ENCODE measurements around the gene CDC20B.

Gene CDC20B, protein sequence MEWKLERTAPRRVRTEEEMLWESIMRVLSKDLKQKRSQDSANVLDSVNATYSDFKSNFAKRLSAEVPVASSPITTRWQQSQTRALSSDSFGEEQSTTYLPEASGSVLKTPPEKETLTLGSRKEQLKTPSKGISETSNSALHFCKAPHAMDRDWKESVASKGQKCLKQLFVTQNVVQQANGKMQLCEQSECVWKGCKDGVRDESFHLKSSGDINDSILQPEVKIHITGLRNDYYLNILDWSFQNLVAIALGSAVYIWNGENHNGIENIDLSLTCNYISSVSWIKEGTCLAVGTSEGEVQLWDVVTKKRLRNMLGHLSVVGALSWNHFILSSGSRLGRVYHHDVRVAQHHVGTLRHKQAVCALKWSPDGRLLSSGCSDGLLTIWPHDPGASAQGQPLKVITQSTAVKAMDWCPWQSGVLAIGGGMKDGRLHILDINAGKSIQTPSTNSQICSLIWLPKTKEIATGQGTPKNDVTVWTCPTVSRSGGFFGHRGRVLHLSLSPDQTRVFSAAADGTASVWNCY

DNA sequence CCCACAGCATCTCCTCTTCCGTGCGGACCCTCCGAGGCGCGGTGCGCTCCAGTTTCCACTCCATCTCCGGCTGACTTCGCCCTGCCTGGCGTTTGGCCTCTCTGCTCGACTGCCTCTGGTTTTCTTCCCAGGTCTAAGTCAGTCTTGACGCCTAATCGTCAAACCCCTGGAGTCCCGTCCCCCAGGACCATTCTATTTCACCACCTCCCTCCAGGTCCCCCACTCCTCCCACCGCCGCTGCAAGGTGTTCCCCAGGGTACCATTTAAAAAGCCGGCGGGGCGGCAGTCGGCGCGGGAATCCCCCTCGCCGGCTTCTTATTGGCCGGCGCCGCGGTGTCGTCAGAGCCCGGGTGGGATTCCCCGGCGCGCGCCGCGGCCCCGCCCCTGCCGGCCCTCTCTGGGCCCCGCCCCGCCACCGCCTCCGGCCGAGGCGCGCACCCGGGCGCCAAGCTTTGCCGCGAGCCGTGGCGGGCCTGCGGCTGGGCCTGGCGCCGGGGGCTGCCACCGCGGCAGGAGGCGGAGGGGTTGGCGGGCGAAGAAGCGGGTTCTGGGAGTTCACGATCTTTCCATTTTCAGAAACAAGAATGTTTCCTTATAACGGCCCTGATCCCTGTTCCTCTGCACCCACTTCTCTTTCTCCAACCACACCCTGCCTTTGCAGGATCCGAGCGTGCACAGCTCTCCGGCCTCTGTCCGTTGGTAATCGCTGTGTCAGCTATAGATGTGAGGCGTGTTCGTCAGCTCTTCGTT lies at the start of gene CDC20B:
CDC20B (minus strand) TSS at position 241 of the 750 bp plus-strand sequence; CDS start at position 64, 177 bp downstream.
- no peak within 1 kb of the TSS for H3K27ac ChIP-seq (ENCODE audit: low read depth, low read length)
- H3K9ac ChIP-seq (ENCODE audit: low read length in 5 of 5): peak within 1 kb of the TSS in 2 of 5 donors; percentile 55 to 59
- H3K36me3 ChIP-seq (ENCODE audit: control insufficient read depth in 5 of 5, insufficient read depth in 5 of 5, low read length in 5 of 5): no peaks in the 10 kb centered on the region
- peak within 1 kb of the TSS; percentile 67 to 79 (median 73) for H3K4me3 ChIP-seq (ENCODE audit: low read depth in 1 of 5, low read length in 5 of 5)
- H3K9me3 ChIP-seq (ENCODE audit: control insufficient read depth in 5 of 5, low read length in 5 of 5): no peaks in the 10 kb centered on the region
- H3K27me3 ChIP-seq (ENCODE audit: control insufficient read depth in 5 of 5, insufficient read depth in 4 of 5, low read length in 5 of 5): peaks cover 29 to 38% (median 34%) of the 10 kb centered on the region in 5 donors
- H3K4me1 ChIP-seq (ENCODE audit: control insufficient read depth in 5 of 5, insufficient read depth in 5 of 5, low read length in 5 of 5): peaks cover 6 to 34% (median 28%) of the 10 kb centered on the region in 5 donors

DNA sequence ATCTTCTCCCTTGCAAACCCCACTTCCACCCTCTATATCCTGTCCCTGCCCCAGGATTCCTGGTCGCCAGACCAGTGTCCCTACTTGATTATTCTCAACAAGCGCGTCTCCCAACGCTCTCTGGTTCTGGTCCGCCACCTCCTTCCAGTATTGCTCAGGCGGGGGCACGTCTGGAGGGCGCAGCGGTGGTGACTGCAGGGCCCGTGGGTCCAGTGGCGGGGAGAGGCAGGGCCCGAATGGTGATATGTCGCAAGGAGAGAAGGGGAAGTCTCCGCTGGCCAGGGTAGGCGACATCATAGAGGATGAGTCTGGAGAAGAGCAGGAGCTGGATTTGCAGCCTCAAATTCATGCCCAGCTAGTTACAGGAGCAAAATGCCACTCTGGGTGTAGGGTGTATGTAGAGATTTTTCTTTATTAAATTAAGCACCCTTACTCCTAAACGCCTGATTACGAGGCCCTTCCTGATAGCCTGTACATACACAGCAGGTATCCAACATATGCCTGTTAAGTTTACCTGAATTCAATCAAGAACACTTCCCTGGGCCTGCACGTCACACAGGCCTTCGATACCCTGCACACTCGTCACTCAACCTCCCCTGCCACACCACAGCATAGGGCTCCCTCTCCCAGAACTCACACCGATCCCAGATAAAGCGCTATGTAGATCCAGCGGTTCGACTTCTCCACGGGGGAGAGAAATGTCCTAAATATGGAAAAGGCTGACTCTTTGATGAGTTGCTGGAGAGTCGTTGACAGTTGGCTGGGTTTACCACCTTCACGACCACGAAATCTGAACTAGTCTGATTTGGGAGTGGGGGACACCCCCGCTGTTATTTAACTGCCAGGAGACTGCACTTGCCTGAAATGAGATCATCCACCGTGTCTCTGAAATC lies 49.4 kb upstream of the CDC20B start:
- H3K9ac ChIP-seq (ENCODE audit: low read length in 5 of 5): no peak overlapping the region
- H3K27me3 ChIP-seq (ENCODE audit: control insufficient read depth in 5 of 5, insufficient read depth in 4 of 5, low read length in 5 of 5): peaks cover 54 to 86% (median 66%) of the 10 kb centered on the region in 5 donors
- H3K27ac ChIP-seq (ENCODE audit: low read depth, low read length): no peak overlapping the region

DNA sequence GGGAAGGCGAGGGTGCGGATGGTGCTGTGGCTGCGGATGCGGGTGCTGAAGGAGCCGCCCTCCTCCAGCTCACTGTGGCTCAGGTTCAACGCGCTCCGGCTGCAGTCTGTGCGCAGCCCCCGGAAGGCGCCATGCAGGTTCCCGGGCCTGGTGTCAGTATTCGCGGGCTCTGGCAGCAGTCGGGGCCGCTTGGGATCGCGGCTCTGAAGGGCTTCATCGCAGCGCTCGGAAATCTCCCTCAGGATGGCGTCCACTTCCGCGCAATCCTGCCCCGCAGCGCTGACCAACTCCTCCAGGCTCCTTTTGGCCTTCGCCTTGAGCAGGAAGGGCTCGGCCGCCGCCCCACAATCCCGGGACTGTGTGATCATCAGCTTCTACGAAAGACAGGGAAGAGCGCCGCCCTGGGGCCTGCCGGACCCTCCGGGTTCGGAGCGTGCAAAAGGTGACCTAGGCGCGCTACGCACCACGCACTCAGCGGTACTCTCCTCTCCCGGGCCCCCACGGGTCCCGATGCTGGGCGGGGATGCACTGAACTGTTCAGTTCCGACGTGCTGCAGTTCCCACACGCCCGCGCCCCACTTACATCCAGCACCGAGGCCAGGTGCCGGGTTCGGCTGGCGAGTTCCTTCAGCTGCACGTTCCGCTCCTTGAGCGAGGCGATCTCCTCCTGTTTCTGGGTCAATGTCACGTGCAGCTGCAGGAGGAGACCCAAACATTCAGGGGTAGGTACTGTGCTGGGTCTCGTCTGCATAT lies 47.6 kb upstream of the CDC20B start:
- Histone ChIP-seq H3K4me3 (ENCODE audit: low read depth in 1 of 5, low read length in 5 of 5) (peak overlapping the region in 4 of 5 donors; percentile 22 to 53 (median 36)), H3K9ac (ENCODE audit: low read length in 5 of 5) (no peak overlapping the region)

More for the DNA sequence above, 49.4 kb upstream of the CDC20B start:
- H3K4me3 ChIP-seq (ENCODE audit: low read depth in 1 of 5, low read length in 5 of 5): no peak overlapping the region
- H3K9me3 ChIP-seq (ENCODE audit: control insufficient read depth in 5 of 5, low read length in 5 of 5): no peaks in the 10 kb centered on the region
- H3K4me1 ChIP-seq (ENCODE audit: control insufficient read depth in 5 of 5, insufficient read depth in 5 of 5, low read length in 5 of 5): peaks cover 2 to 33% (median 30%) of the 10 kb centered on the region in 5 donors
- H3K36me3 ChIP-seq (ENCODE audit: control insufficient read depth in 5 of 5, insufficient read depth in 5 of 5, low read length in 5 of 5): no peaks in the 10 kb centered on the region

DNA sequence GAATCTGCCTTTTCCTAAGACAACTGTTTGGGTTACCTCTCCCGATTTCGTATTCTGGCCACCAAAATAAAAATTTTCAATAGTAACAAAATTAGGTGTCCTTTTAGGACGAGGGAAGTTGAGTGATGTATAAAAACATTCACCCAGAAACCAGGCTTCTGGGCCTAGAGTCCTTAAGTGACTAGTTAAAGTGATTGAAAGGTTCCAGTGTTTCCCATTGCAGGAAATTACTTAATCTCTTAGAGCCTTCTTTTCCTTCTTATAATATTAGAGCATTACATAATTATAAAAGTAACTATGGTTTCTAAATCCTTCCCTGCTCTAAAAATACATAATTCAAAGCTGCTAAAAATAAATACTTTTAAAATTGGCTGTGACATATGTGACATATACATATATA lies 46.8 kb upstream of the CDC20B start:
- H3K27ac ChIP-seq (ENCODE audit: low read depth, low read length): no peak overlapping the region
- H3K9ac ChIP-seq (ENCODE audit: low read length in 5 of 5): no peak overlapping the region
- H3K4me1 ChIP-seq (ENCODE audit: control insufficient read depth in 5 of 5, insufficient read depth in 5 of 5, low read length in 5 of 5): peaks cover 2 to 20% (median 18%) of the 10 kb centered on the region in 5 donors
- no peaks in the 10 kb centered on the region for H3K9me3 ChIP-seq (ENCODE audit: control insufficient read depth in 5 of 5, low read length in 5 of 5)
- peaks cover 44 to 62% (median 46%) of the 10 kb centered on the region in 5 donors for H3K27me3 ChIP-seq (ENCODE audit: control insufficient read depth in 5 of 5, insufficient read depth in 4 of 5, low read length in 5 of 5)
- no peaks in the 10 kb centered on the region for H3K36me3 ChIP-seq (ENCODE audit: control insufficient read depth in 5 of 5, insufficient read depth in 5 of 5, low read length in 5 of 5)
- no peak overlapping the region for H3K4me3 ChIP-seq (ENCODE audit: low read depth in 1 of 5, low read length in 5 of 5)

More for the DNA sequence above, 47.6 kb upstream of the CDC20B start:
- no peak overlapping the region for H3K27ac ChIP-seq (ENCODE audit: low read depth, low read length)
- H3K27me3 ChIP-seq (ENCODE audit: control insufficient read depth in 5 of 5, insufficient read depth in 4 of 5, low read length in 5 of 5): peaks cover 46 to 70% (median 53%) of the 10 kb centered on the region in 5 donors
- H3K9me3 ChIP-seq (ENCODE audit: control insufficient read depth in 5 of 5, low read length in 5 of 5): no peaks in the 10 kb centered on the region
- H3K36me3 ChIP-seq (ENCODE audit: control insufficient read depth in 5 of 5, insufficient read depth in 5 of 5, low read length in 5 of 5): no peaks in the 10 kb centered on the region
- H3K4me1 ChIP-seq (ENCODE audit: control insufficient read depth in 5 of 5, insufficient read depth in 5 of 5, low read length in 5 of 5): peaks cover 2 to 20% (median 18%) of the 10 kb centered on the region in 5 donors

DNA sequence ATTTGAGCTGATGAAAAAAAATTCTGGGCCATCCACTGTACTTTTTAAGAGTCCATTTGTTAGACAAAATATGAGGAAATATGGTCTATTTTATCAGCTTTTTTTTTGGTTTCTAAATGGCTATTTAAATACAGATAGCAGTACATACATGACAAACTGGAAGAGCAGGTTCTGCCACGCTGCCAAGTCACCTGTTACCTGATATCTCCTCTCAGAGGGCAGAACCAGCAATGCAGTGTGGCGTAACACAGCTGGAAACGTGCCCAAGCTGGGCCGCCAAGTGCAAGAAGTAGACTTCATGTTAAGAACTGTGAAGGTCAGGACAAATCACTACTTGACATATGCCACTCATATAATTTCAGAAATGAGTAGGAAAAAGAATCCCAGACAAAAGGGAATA lies 46.0 kb upstream of the CDC20B start:
- no peak overlapping the region for H3K9ac ChIP-seq (ENCODE audit: low read length in 5 of 5)
- peaks cover 2 to 20% (median 18%) of the 10 kb centered on the region in 5 donors for H3K4me1 ChIP-seq (ENCODE audit: control insufficient read depth in 5 of 5, insufficient read depth in 5 of 5, low read length in 5 of 5)
- peaks cover 36 to 54% (median 43%) of the 10 kb centered on the region in 5 donors for H3K27me3 ChIP-seq (ENCODE audit: control insufficient read depth in 5 of 5, insufficient read depth in 4 of 5, low read length in 5 of 5)
- H3K36me3 ChIP-seq (ENCODE audit: control insufficient read depth in 5 of 5, insufficient read depth in 5 of 5, low read length in 5 of 5): no peaks in the 10 kb centered on the region
- H3K9me3 ChIP-seq (ENCODE audit: control insufficient read depth in 5 of 5, low read length in 5 of 5): no peaks in the 10 kb centered on the region
- no peak overlapping the region for H3K27ac ChIP-seq (ENCODE audit: low read depth, low read length)
- no peak overlapping the region for H3K4me3 ChIP-seq (ENCODE audit: low read depth in 1 of 5, low read length in 5 of 5)

DNA sequence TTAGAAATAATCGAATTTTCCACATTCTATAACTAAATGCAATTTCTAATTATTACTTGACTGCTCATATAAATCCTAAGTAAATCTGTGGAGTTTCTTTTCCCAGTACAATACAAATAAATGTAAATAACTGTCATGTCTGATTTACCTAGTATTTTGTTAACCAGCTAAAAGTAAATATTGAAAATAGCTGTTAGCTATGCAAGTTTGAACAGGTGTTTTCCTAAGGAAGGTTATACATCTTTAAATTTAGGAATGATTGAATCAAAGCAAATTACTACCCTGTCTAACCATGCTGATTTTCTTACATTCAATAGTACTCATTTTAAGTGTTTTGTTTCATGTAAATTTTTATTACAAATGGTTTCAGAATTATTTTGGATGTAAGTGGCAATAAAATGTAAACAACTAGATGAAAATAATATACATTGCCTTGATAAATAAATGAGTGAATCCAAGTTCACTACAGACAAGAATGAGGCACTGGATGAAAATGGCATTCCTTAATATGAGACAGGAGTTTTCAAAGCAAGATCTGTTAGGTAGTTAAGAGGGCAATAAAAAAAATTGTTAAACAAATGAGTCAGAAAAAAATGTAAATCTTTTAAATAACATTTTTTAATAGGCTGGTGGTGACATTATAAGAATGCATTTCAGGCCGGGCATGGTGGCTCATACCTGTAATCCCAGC lies 38.4 kb upstream of the CDC20B start:
- Histone ChIP-seq H3K4me1 (ENCODE audit: control insufficient read depth in 5 of 5, insufficient read depth in 5 of 5, low read length in 5 of 5) (no peaks in the 10 kb centered on the region), H3K36me3 (ENCODE audit: control insufficient read depth in 5 of 5, insufficient read depth in 5 of 5, low read length in 5 of 5) (no peaks in the 10 kb centered on the region), H3K9me3 (ENCODE audit: control insufficient read depth in 5 of 5, low read length in 5 of 5) (no peaks in the 10 kb centered on the region), H3K27me3 (ENCODE audit: control insufficient read depth in 5 of 5, insufficient read depth in 4 of 5, low read length in 5 of 5) (peaks cover 0 to 5% (median 0%) of the 10 kb centered on the region in 5 donors), H3K27ac (ENCODE audit: low read depth, low read length) (no peak overlapping the region), H3K4me3 (ENCODE audit: low read depth in 1 of 5, low read length in 5 of 5) (no peak overlapping the region), H3K9ac (ENCODE audit: low read length in 5 of 5) (no peak overlapping the region)

DNA sequence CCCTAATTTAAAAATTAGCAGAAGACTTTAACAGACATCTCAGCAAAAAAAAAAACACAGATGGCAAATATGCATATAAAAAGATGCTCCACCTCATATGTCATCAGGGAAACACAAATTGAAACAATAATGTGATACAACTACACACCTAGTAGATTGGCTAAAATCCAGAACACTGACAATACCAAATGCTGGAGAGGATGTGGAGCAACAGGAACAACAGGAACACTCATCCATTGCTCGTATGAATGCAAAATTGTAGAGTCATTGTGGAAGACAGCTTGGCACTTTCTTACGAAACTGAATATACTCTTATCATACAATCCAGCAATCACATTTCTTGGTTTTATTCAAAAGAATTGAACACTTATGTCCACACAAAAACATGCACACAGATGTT lies 32.0 kb upstream of the CDC20B start:
- H3K36me3 ChIP-seq (ENCODE audit: control insufficient read depth in 5 of 5, insufficient read depth in 5 of 5, low read length in 5 of 5): no peaks in the 10 kb centered on the region
- no peaks in the 10 kb centered on the region for H3K4me1 ChIP-seq (ENCODE audit: control insufficient read depth in 5 of 5, insufficient read depth in 5 of 5, low read length in 5 of 5)
- H3K9me3 ChIP-seq (ENCODE audit: control insufficient read depth in 5 of 5, low read length in 5 of 5): no peaks in the 10 kb centered on the region
- H3K4me3 ChIP-seq (ENCODE audit: low read depth in 1 of 5, low read length in 5 of 5): no peak overlapping the region
- H3K27me3 ChIP-seq (ENCODE audit: control insufficient read depth in 5 of 5, insufficient read depth in 4 of 5, low read length in 5 of 5): peaks cover 0 to 8% (median 0%) of the 10 kb centered on the region in 5 donors
- no peak overlapping the region for H3K27ac ChIP-seq (ENCODE audit: low read depth, low read length)
- H3K9ac ChIP-seq (ENCODE audit: low read length in 5 of 5): no peak overlapping the region

DNA sequence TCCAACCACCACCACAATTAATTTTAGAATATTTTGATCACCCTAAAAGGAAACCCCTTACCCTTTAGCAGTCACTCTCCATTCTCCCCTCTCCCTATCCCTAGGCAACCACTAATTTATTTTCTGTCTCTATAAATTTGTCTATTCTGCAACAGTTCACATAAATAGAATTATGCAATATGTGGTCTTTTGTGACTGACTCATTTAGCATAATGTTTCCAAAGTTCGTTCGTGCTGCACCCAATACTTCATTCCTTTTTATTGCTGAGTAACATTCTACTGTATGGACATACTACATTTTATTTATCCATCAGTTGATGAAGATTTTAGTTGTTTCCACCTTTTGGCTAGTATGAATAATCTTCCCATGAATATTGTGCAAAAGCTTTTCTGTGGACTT lies 18.2 kb upstream of the CDC20B start:
- H3K36me3 ChIP-seq (ENCODE audit: control insufficient read depth in 5 of 5, insufficient read depth in 5 of 5, low read length in 5 of 5): no peaks in the 10 kb centered on the region
- no peak overlapping the region for H3K4me3 ChIP-seq (ENCODE audit: low read depth in 1 of 5, low read length in 5 of 5)
- no peaks in the 10 kb centered on the region for H3K9me3 ChIP-seq (ENCODE audit: control insufficient read depth in 5 of 5, low read length in 5 of 5)
- no peaks in the 10 kb centered on the region for H3K4me1 ChIP-seq (ENCODE audit: control insufficient read depth in 5 of 5, insufficient read depth in 5 of 5, low read length in 5 of 5)
- no peak overlapping the region for H3K27ac ChIP-seq (ENCODE audit: low read depth, low read length)
- no peak overlapping the region for H3K9ac ChIP-seq (ENCODE audit: low read length in 5 of 5)
- peaks cover 0 to 20% (median 9%) of the 10 kb centered on the region in 5 donors for H3K27me3 ChIP-seq (ENCODE audit: control insufficient read depth in 5 of 5, insufficient read depth in 4 of 5, low read length in 5 of 5)

Data from subcutaneous abdominal adipose tissue (tissue), 5 donors.